HG02938 (cell line): Measurements from ENCODE around the gene OR51A2.
"Not testable (repeated sequence)": the region's sequence is repeated elsewhere in the genome, so short reads cannot be mapped to it uniquely, and the experiment has no call there.

Experiments used
- ATAC-seq: cut with Tn5 transposase; IDR thresholded peaks from one replicate; pipeline ENCODE4 v1.9.1; 2021; ENCODE audit warnings: mild to moderate bottlenecking, moderate library complexity; ENCODE audit not compliant: unreplicated experiment

Gene OR51A2

DNA sequence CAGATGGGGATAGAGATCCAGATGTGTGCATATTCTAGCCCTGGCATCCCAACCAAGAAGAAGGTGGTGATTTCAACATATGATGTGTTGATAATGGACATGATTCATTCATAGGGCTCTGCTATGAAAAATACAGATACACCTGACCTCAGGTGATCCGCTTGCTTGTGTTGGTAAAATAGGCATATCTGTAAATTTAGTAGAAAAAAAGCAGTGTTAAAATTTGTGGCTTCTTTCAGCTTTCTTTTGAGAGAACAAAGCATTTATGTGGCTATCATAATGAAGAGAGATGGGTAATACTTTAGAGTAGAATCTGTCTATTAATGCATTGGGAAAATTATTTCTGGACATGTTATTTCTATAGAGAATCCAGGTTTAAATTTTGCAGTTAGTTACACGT, at the start of gene OR51A2:
Gene OR51A2, minus strand, starts transcription at position 101 of the 400 bp plus-strand sequence. Its CDS starts 0 bp downstream, at position 101.
- not testable (repeated sequence) for ATAC-seq

- no peak for ATAC-seq
Observed at GRCh38 chr11:5004424-5005274, 49.1 kb upstream of the OR51A2 start.

DNA sequence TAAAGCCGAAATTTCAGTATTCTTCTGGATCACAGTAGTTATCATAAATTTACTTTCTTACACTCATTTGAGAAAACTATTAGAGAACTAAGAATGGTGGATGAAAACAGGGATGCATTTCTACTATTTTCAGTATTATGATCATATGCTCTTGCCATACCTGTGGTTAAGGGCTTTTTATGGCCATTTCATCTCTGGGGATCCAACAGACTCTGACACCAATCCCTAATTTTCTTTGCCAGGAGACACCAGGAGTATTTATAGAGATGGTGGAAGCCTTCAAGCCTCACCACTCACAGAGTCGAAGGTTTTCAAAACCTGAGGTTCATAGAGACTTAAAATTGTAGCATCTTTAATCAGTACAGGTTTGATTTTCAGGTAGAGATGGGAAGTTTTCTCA, 39.0 kb upstream of the OR51A2 start, which contains the start of gene OR51L1:
Gene OR51L1, plus strand, starts transcription at position 301 of the 400 bp plus-strand sequence. CDS start 4,132 bp downstream, outside the sequence.
- no peak for ATAC-seq

DNA sequence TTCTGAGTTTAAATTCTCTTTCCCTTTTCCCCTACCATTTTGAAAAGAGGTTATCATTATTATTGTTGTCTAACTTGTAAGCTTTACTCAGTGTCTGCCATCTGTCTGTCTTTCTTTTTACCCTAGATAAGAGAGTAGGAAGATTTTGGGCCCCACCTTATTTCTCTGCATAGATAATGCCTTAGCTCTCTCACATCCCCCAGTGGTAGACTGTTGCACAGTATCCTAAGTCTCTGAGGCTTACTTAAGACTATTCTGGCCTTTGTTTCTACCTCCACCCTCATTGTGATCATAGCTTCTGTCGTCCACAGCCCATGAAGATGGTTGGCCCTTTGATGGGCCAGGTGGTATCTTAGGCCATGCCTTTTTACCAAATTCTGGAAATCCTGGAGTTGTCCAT, 35.5 kb upstream of the OR51A2 start:
- ATAC-seq, result no peak

DNA sequence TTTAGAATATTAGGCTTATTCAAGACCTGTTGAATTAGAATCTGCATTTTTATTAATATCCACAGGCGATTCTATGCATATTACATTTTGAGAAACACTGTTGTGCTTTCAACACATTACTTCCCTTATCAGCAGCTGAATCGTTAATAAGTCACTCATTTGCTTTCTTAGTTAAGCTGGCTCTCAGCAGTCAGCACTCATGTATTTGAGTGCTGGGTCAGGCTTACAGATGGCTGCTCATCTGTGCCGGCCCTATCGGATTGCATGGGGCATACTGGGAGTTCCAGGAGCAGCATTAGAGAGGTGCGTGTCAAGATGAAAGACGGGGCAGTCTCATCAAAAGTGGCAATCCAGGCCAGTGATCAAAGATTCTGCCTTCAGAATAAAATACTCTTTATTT, 28.3 kb upstream of the OR51A2 start:
- ATAC-seq, result no peak

DNA sequence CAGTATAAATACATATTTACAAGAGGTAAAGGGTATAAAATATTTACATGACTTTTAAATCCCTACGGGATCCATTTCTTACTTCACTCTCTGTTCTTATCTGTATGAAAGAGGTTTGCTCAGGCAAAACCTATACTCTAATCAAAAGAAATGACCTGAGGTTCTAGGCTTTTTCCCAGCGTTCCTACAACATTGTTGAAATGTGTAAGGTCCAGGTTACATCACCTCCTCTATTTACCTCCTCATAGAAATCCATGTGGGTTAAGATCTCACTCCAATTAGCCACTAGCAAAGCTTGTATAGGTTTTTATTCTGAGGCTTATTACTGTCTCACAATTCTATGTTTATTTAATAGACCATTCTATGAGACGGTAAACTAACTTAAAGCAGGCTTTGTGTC, 27.2 kb upstream of the OR51A2 start:
- no peak for ATAC-seq

- ATAC-seq, result no peak
Observed at GRCh38 chr11:4979036-4979435, 23.5 kb upstream of the OR51A2 start.

DNA sequence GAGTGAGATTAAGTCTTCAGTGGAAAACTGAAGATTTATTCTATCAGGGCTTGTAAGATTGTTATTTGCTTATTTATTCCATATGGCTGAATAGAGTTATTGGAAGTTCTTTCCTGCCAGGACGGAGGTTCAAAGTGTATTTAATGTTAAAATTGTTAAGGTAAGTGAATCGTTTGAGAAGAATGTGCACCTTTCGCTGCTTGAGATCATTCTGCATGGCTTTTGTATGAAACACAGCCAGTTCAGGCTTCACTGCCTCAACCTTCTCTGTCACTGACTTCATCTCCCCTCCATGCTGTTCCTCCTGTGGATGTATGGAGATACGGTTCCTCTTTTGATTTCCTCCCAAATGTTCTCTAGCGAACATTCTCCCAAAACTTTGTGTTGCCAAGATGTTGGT, 19.9 kb upstream of the OR51A2 start:
- ATAC-seq, result no peak

DNA sequence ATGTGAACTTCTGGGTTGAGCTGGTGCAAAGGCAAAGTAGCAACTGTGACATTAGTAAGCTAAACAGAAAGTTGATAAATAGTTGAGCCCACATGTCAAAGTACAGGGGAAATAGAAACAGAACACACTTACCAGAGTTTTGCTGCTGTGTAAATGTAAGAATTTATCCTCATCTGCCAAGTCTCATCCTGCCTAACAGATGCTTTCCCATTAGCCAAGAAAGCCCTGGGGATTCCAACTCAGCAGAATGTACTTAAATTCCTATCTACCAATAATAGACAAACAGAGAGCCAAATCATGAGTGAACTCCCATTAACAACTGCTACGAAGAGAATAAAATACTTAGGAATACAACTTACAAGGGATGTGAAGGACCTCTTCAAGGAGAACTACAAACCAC, 7.3 kb upstream of the OR51A2 start:
- ATAC-seq, result no peak

DNA sequence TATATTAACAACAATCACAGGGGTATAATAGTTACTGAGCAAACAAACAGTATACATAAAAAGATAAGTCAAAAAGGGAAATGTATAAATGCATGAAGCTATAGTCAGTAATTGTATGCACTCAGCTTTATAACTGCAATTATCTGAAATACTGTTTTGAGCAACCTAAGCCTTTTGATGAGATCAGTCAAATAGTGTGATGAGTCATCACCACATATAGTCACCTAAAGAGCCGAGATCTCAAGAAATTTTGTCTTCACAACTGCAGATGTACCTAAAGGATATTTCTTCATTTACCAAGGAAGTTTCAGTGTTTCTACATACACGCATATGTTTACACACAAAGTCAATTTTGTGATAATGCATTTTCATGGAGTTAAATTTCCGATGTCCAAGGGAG, 5.4 kb upstream of the OR51A2 start:
- no peak for ATAC-seq

DNA sequence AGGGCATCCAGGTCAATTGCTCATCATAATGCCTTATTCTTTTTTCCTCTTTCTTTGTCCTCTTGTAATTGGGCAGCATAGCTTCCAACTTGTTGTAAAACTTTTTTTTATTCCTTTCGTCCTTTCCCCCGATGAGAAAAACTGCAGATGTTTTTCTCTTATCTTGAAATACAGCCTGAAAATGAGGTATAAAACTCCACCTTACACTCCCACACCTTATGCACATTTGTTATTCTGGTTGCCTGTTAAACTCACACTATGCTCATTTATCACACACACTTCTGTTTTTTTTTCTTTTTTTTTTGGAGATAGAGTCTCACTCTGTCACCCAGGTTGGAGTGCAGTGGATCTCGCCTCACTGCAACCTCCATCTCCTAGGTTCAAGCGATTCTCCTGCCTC, 1.9 kb upstream of the OR51A2 start:
- no peak for ATAC-seq

GRCh38 chr11:4947505-4947904, 8.0 kb downstream of the OR51A2 start, which contains the start of gene OR51A4:
OR51A4 (minus strand) TSS chr11:4947605; CDS start chr11:4947100, 505 bp downstream.
- no peak for ATAC-seq

DNA sequence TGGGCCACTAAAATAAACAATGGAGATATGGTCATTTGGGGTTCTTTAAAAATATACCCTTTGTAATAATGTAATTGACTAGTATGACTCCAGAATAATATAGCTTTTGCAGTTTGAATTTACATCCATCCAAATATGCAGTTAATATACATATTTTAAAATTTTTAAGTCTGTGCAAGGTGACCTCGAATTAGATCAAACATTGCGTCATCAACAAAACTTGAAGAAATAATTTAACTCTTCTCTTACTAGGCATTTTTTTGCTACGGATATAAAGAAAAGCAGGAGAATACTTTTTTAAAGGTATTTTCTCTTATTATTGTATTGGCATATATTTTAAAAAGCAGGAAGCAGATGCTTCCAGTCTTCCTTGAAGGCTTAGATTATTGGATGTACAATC, 18.8 kb downstream of the OR51A2 start:
- ATAC-seq, result no peak

DNA sequence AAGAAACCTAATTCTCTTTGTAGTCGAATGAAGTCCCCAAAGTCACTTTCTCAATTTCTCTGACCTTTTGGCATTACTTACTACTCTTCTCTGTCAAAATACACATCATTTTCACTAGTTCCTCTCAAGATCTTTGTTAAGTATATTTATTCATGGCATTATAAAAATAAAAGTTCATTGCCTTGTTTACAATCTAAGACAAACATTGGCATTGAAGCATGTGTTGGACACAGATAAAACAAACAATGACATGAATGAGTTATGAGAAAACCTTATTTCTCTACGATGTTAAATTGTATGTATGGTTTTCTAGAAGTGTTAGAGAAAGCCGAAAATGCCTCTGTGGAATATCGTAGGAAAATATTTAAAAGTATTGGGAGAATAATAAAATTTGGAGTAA, 22.8 kb downstream of the OR51A2 start:
- ATAC-seq, result no peak

DNA sequence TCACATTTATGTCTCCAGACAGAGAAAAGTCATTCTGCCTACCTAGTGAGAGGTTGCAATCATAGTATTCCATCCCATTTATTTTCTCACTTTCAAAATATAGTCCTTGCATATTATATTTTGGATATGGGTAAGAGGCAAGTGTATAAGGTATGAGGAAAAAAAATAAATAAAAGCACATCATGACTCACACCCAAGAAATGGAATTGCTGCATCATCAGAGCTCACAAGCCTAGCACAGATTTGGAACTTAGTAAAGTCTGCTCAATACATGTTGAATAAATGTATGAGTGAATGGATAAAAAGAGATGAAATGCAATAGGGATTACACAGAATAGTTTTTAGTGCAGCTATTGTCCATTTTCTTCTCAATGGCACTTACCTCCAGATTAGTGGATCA, 28.9 kb downstream of the OR51A2 start:
- no peak for ATAC-seq

GRCh38 chr11:4924239-4924638, 31.3 kb downstream of the OR51A2 start, which contains the start of gene OR51G1:
OR51G1 (minus strand) TSS chr11:4924339; CDS start chr11:4924339, 0 bp downstream.
- no peak for ATAC-seq

- no peak for ATAC-seq
Observed at GRCh38 chr11:4922304-4922703, 33.2 kb downstream of the OR51A2 start.

- no peak for ATAC-seq
Observed at GRCh38 chr11:4921796-4922195, 33.7 kb downstream of the OR51A2 start.

- ATAC-seq, result no peak
Observed at GRCh38 chr11:4919250-4919649, 36.3 kb downstream of the OR51A2 start, which contains the start of gene OR51G2. OR51G2 (minus strand) TSS chr11:4919350; CDS start chr11:4915663, 3,687 bp downstream.

DNA sequence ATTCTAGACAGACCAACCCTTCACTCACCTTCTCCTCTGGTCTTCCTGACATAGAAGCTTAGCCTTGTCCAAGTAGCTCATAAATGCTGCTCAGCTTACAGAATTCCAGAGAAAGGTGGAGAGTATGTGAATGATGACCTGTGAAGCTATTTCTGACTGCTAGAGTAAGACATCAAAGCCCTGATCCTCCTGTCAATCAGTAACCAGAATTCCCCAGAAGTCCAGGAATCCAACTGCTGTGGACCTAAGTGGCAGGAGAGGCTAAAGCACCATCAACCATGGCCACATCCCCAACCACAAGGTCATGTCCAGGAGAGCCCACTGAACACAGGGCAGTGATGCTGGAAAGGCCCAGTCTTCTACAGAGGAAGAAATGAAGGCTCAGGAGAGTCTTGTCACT, 38.9 kb downstream of the OR51A2 start:
- ATAC-seq, result no peak
